ENCODE results near the gene SLX4IP. TPM values are rescaled to one million over a fixed set of nuclear protein-coding genes. Genes with fewer than 3 reads are reported as not detected.

The SLX4IP gene
- polyA plus RNA-seq, 3 donors: 0.76 to 2.5 (median 1.1) TPM

GRCh38 chr20:10654250-10654610 is 219.1 kb downstream of the SLX4IP start:
- H3K4me2 ChIP-seq (replicated peaks; ENCODE audit: extremely low read depth, low read length, poor library complexity, severe bottlenecking): no peak overlapping the region
- H3K9ac ChIP-seq (ENCODE audit: insufficient read depth, low read length, poor library complexity, severe bottlenecking): no peak overlapping the region
- no peaks in the 10 kb centered on the region for H4K20me1 ChIP-seq (ENCODE audit: insufficient read depth, low read length)
- H3K27ac ChIP-seq (ENCODE audit: low read depth in 1 of 2, low read length in 2 of 2): no peak overlapping the region
- no peak for DNase-seq
- no peaks in the 10 kb centered on the region for H3K9me3 ChIP-seq (replicated peaks in 1 of 2; ENCODE audit: control insufficient read depth in 1 of 2, insufficient read depth in 1 of 2, low read length in 2 of 2)
- intact Hi-C loops (cut with micrococcal nuclease): no loop called here
- no peaks in the 10 kb centered on the region for H3K79me2 ChIP-seq (ENCODE audit: insufficient read depth, low read length)
- H3K9me3 Mint-ChIP-seq: no peaks in the 10 kb centered on the region
- H3K27ac Mint-ChIP-seq: no peak overlapping the region
- no peaks in the 10 kb centered on the region for H3K4me1 Mint-ChIP-seq
- H3K4me1 ChIP-seq (ENCODE audit: control insufficient read depth in 1 of 2, insufficient read depth in 2 of 2, low read length in 2 of 2): no peaks in the 10 kb centered on the region
- H3K27me3 Mint-ChIP-seq (ENCODE audit: low read depth in 3 of 3): peaks cover 0 to under 1% (median 0%) of the 10 kb centered on the region in 3 donors
- H3K36me3 Mint-ChIP-seq: peaks cover 82 to 90% of the 10 kb centered on the region in 2 donors
- no peak for TF ChIP-seq CTCF (IDR thresholded peaks at IDR 0.05)
- H3K36me3 ChIP-seq (replicated peaks in 1 of 2; ENCODE audit: control insufficient read depth in 1 of 2, insufficient read depth in 2 of 2, low read length in 2 of 2): peaks cover 55 to 92% of the 10 kb centered on the region in 2 donors
- no peaks in the 10 kb centered on the region for H3K27me3 ChIP-seq (ENCODE audit: control insufficient read depth in 2 of 2, insufficient read depth in 2 of 2, low read length in 2 of 2)
- H2AFZ ChIP-seq (ENCODE audit: insufficient read depth, low read depth, low read length, poor library complexity, severe bottlenecking): no peak overlapping the region
- no peak overlapping the region for H3K4me3 ChIP-seq (replicated peaks in 1 of 3; ENCODE audit: low read depth in 2 of 3, low read length in 3 of 3)
- no peak overlapping the region for H3K4me3 Mint-ChIP-seq

- H3K4me2 ChIP-seq (replicated peaks; ENCODE audit: extremely low read depth, low read length, poor library complexity, severe bottlenecking): no peak overlapping the region
- H3K27me3 Mint-ChIP-seq (ENCODE audit: low read depth in 3 of 3): peaks cover 0 to 1% (median 0%) of the 10 kb centered on the region in 3 donors
Measured at GRCh38 chr20:10654630-10655029, 219.5 kb downstream of the SLX4IP start.

More at GRCh38 chr20:10654630-10655029, 219.5 kb downstream of the SLX4IP start:
- no peaks in the 10 kb centered on the region for H3K27me3 ChIP-seq (ENCODE audit: control insufficient read depth in 2 of 2, insufficient read depth in 2 of 2, low read length in 2 of 2)
- H4K20me1 ChIP-seq (ENCODE audit: insufficient read depth, low read length): no peaks in the 10 kb centered on the region
- 100% methylated on average over 3 of the region's 7 CpGs for WGBS (ENCODE audit: insufficient coverage)
- Mint-ChIP-seq H3K27ac (no peak overlapping the region), H3K4me1 (no peaks in the 10 kb centered on the region), H3K4me3 (no peak overlapping the region), H3K9me3 (no peaks in the 10 kb centered on the region), H3K36me3 (peaks cover 78 to 90% of the 10 kb centered on the region in 2 donors)
- H3K36me3 ChIP-seq (replicated peaks in 1 of 2; ENCODE audit: control insufficient read depth in 1 of 2, insufficient read depth in 2 of 2, low read length in 2 of 2): peaks cover 51 to 90% of the 10 kb centered on the region in 2 donors
- H3K4me1 ChIP-seq (ENCODE audit: control insufficient read depth in 1 of 2, insufficient read depth in 2 of 2, low read length in 2 of 2): no peaks in the 10 kb centered on the region
- H3K79me2 ChIP-seq (ENCODE audit: insufficient read depth, low read length): no peaks in the 10 kb centered on the region
- no peak overlapping the region for H3K9ac ChIP-seq (ENCODE audit: insufficient read depth, low read length, poor library complexity, severe bottlenecking)
- TF ChIP-seq CTCF (IDR thresholded peaks at IDR 0.05): no peak
- H3K27ac ChIP-seq (ENCODE audit: low read depth in 1 of 2, low read length in 2 of 2): no peak overlapping the region
- intact Hi-C loops (cut with micrococcal nuclease): no loop called here
- DNase-seq: no peak
- no peak overlapping the region for H2AFZ ChIP-seq (ENCODE audit: insufficient read depth, low read depth, low read length, poor library complexity, severe bottlenecking)
- H3K9me3 ChIP-seq (replicated peaks in 1 of 2; ENCODE audit: control insufficient read depth in 1 of 2, insufficient read depth in 1 of 2, low read length in 2 of 2): no peaks in the 10 kb centered on the region
- no peak overlapping the region for H3K4me3 ChIP-seq (replicated peaks in 1 of 3; ENCODE audit: low read depth in 2 of 3, low read length in 3 of 3)

Measured in CD14-positive monocyte (primary cell).